Activated naive CD4-positive, alpha-beta T cell treated with anti-CD3 and anti-CD28 coated beads, Interleukin-2, amount 50 U/mL, for 24 hours (primary cell): ENCODE data around the gene CD207.
"Not testable (repeated sequence)": the region's sequence is repeated elsewhere in the genome, so short reads cannot be mapped to it uniquely, and the experiment has no call there.

ENCODE experiments used
- H3K27ac Mint-ChIP-seq: one replicate; pipeline ENCODE4 v1.8.0; 2021; ENCODE audit warnings: mild to moderate bottlenecking, mixed read lengths
- H3K27me3 Mint-ChIP-seq: one replicate; pipeline ENCODE4 v1.8.0; 2021; ENCODE audit warnings: mixed read lengths
- H3K36me3 Mint-ChIP-seq: one replicate; pipeline ENCODE4 v1.8.0; 2021; ENCODE audit warnings: mixed read lengths
- H3K4me1 Mint-ChIP-seq: one replicate; pipeline ENCODE4 v1.8.0; 2021; ENCODE audit warnings: mixed read lengths
- H3K4me3 Mint-ChIP-seq: one replicate; pipeline ENCODE4 v1.8.0; 2021; ENCODE audit warnings: mild to moderate bottlenecking, mixed read lengths
- H3K9me3 Mint-ChIP-seq: one replicate; pipeline ENCODE4 v1.8.0; 2021; ENCODE audit warnings: mixed read lengths

CD207 gene

DNA sequence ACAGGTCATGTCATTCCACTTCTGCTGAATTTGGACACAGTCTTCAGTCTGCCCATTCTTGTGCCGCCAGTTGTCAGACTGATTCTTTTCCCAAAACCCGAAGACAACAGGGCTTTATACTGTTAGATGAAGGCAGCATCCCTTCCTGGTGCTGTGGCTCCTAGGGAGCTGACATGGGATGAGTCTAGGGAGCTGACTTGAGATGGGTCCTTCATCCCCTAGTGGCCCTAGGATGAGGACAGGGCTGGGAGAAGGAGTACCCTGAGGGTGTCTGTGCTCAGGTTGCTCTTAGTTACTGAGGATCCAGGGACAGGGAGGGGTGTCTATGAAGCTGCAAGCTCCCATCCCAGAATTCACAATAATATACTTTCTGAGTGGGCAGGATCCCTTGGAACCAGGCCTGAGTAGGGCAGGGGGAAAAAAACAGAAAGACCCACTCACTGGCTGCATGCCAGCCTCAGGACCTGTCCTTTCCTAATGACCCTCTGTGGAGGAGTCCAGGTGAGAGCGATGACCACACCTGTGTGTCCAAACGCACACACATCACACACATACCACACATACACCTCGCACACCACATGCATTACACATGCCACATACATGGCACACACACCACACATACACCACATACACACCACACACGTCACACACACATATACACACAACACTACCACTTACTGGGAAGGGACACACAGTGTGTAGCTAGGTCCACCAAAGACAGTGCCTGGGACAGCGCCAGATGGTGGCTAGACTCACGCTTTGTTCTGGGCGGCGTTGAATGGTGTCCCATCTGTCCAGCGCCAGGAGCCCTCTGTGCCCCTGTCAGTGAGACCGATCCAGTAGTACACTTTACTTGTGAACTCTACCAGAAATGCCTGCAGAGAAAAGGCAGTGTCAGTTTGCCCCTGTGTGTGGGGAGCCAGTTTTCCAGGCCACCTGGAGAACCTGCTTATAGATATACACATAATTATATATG lies 26.3 kb downstream of the CD207 start:
- Mint-ChIP-seq H3K4me3 (no peak overlapping the region), H3K27ac (no peak overlapping the region), H3K36me3 (no peaks in the 10 kb centered on the region), H3K9me3 (no peaks in the 10 kb centered on the region), H3K4me1 (no peaks in the 10 kb centered on the region), H3K27me3 (no peaks in the 10 kb centered on the region)

DNA sequence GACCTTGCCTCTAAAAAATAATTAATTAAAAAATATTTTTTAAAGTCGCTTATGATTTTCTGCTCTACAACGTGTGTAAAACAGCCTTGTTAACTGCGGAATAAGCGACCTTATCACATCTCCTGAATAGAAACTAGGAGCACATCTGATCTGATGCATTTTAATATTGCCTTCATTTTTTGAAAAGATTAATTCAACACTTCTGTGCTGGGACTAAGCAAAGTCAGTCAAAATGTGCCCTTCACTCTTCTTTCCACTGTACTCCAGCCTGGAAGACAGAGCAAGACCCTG lies 27.8 kb downstream of the CD207 start:
- no peaks in the 10 kb centered on the region for H3K9me3 Mint-ChIP-seq
- H3K27ac Mint-ChIP-seq: no peak overlapping the region
- no peaks in the 10 kb centered on the region for H3K27me3 Mint-ChIP-seq
- no peak overlapping the region for H3K4me3 Mint-ChIP-seq
- no peaks in the 10 kb centered on the region for H3K4me1 Mint-ChIP-seq
- H3K36me3 Mint-ChIP-seq: no peaks in the 10 kb centered on the region

DNA sequence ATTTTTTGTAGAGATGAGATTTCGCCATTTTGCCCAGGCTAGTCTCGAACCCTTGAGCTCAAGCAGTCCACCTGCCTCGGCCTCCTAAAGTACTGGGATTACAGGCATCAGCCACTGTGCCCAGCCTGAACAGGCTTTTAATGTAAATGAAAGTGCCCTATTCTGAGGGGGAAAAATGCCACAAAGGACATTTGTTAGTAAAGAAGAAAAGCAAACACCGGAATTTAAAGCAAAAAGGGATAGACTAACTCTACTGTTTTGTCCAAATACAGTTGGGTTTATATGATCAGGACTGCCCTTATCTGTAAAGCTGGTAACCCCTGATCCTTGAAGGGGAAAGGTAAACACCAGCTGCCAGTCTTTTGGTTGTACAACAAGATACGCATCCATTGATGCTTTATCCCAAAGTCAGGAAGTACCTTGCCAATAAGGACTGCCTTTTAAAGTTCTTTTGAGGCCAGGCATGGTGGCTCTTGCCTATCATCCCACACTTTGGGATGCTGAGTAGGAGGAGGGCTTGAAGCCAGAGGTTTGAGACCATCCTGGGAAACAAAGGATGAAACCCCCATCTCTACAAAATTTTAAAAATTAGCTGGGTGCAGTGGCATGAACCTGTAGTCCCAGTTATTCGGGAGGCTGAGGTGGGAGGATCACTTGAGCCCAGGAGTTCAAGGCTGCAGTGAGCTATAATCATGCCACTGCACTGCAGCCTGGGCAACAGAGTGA lies 28.4 kb downstream of the CD207 start:
- Mint-ChIP-seq H3K9me3 (no peaks in the 10 kb centered on the region), H3K4me3 (no peak overlapping the region)

DNA sequence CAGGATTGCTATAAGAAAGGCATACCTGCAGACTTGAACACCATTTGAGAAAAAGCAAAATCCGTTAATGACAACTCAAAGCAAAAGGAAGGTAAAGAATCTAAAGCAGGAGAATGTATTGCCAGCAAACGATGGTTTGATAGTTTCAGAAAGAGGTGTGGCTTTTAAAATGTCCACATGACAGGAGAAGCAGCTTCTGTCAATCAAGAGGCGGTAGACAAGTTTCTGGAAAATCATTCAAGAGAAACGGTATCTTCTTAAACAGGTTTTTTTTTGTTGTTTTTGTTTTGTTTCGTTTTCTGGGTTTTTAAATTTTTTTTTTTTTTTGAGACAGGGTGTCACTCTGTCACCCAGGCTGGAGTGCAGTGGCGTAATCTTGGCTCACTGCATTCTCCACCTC lies 29.0 kb downstream of the CD207 start:
- Mint-ChIP-seq H3K36me3 (no peaks in the 10 kb centered on the region), H3K4me1 (no peaks in the 10 kb centered on the region), H3K4me3 (no peak overlapping the region), H3K27me3 (no peaks in the 10 kb centered on the region), H3K9me3 (no peaks in the 10 kb centered on the region), H3K27ac (no peak overlapping the region)

More for the DNA sequence above, 28.4 kb downstream of the CD207 start:
- Mint-ChIP-seq H3K27me3 (no peaks in the 10 kb centered on the region), H3K27ac (no peak overlapping the region), H3K4me1 (no peaks in the 10 kb centered on the region), H3K36me3 (no peaks in the 10 kb centered on the region)

DNA sequence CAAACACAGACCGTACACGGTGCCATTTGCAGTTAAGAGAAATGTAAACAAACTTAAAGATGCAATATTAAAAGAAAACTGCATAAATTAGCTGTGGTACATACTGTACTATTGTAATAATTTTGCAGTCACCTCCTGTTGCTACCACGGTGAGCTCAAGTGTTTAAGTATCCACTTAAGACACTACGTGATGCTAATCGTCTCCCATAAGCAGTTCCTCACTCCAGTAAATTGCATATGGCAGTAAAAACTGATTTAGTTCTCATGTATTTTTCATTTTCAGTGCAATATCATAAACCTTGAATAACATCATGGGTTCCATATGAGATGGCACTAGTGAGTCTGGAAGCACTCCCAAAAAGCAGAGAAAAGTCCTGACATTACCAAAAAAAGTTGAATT lies 29.6 kb downstream of the CD207 start:
- no peaks in the 10 kb centered on the region for H3K9me3 Mint-ChIP-seq
- H3K27me3 Mint-ChIP-seq: no peaks in the 10 kb centered on the region
- no peak overlapping the region for H3K27ac Mint-ChIP-seq
- no peak overlapping the region for H3K4me3 Mint-ChIP-seq
- no peaks in the 10 kb centered on the region for H3K36me3 Mint-ChIP-seq
- H3K4me1 Mint-ChIP-seq: no peaks in the 10 kb centered on the region

DNA sequence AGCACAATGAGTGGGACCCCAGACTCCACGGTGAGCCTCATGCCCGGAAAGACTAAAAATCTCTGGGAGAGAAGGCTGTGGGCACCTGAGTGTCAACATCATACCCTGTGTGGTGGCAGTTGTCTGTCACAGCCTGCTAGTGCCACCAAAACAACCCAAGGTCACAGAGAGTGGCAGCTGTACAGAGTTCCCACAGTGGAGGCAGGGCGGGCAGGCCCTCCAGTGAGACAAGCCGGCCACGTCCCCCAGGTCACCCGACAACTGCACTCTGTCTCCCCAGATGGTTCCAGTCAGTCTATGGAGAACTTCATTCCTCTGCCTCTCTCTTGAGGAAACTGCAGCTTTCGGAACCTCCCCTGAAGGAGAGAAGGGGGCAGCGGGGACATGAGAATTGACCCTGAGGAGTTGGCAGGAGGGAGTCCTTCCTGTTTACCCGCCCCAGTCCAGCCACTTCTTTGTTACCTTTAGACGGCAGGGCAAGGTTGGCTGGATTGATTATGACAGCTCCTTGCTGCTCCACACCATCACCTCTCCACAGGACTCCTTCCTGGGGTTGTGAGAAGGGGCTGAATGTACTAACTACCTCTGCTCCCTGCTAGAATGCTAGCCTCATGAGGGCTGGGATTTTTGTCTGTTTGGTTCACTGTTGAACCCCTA lies 33.9 kb downstream of the CD207 start:
- peaks cover 7% of the 10 kb centered on the region for H3K9me3 Mint-ChIP-seq
- H3K4me3 Mint-ChIP-seq: no peak overlapping the region
- no peaks in the 10 kb centered on the region for H3K4me1 Mint-ChIP-seq

DNA sequence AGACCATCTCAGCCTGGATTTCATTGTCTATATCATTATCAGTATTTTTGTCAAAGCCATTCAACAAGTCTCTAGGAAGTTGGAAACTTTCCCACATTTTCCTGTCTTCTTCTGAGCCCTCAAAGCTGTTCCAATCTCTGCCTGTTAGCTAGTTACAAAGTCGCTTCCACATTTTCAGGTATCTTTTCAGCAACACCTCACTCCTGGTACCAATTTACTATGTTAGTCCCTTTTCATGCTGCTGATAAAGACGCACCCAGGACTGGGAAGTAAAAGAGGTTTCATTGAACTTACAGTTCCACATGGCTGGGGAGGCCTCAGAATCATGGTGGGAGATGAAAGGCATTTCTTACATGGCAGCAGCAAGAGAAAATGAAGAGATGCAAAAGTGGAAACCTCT lies 35.9 kb downstream of the CD207 start:
- Mint-ChIP-seq H3K9me3 (peaks cover 7% of the 10 kb centered on the region), H3K27ac (no peak overlapping the region)

More for the DNA sequence above, 33.9 kb downstream of the CD207 start:
- Mint-ChIP-seq H3K27ac (no peak overlapping the region), H3K36me3 (no peaks in the 10 kb centered on the region), H3K27me3 (peaks cover 2% of the 10 kb centered on the region)

DNA sequence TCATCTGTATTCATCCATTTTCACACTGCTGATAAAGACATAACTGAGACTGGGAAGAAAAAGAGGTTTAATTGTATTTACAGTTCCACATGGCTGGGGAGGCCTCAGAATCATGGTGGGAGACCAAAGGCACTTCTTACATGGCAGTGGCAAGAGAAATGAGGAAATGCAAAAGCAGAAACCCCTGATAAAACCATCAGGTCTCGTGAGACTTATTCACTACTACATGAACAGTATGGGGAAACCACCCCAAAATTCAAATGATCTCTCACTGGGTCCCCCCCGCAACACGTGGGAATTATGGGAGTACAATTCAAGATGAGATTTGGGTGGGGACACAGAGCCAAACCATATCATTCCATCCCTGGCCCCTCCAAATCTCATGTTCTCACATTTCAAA lies 37.6 kb downstream of the CD207 start:
- not testable (repeated sequence) for H3K36me3 Mint-ChIP-seq, H3K4me3 Mint-ChIP-seq, H3K4me1 Mint-ChIP-seq, H3K27ac Mint-ChIP-seq, H3K9me3 Mint-ChIP-seq, H3K27me3 Mint-ChIP-seq

More for the DNA sequence above, 35.9 kb downstream of the CD207 start:
- H3K36me3 Mint-ChIP-seq: no peaks in the 10 kb centered on the region
- no peak overlapping the region for H3K4me3 Mint-ChIP-seq
- no peaks in the 10 kb centered on the region for H3K4me1 Mint-ChIP-seq
- peaks cover 2% of the 10 kb centered on the region for H3K27me3 Mint-ChIP-seq

DNA sequence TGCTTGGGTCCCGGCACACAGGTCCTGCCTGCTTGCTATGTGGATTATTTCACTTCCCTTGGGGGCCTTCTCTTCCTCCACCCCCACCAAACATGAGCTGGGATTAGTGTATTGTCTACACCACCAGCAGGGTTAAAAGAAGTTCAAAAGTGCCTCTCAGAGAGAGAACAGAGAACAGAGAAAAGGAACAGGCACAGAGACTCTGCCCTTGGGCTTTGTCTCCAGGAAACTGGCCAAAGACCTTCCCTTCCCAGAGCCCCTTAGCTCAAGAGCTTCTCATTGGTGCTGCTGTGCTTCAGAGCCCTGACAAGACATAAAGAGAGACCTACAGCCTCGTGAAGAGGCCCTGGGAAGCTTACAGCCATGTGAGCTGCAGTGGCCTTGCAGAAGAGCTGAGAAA lies 38.1 kb downstream of the CD207 start:
- Mint-ChIP-seq H3K36me3 (no peaks in the 10 kb centered on the region), H3K27ac (no peak overlapping the region), H3K27me3 (peaks cover 7% of the 10 kb centered on the region), H3K9me3 (peaks cover 7% of the 10 kb centered on the region), H3K4me3 (no peak overlapping the region), H3K4me1 (no peaks in the 10 kb centered on the region)

DNA sequence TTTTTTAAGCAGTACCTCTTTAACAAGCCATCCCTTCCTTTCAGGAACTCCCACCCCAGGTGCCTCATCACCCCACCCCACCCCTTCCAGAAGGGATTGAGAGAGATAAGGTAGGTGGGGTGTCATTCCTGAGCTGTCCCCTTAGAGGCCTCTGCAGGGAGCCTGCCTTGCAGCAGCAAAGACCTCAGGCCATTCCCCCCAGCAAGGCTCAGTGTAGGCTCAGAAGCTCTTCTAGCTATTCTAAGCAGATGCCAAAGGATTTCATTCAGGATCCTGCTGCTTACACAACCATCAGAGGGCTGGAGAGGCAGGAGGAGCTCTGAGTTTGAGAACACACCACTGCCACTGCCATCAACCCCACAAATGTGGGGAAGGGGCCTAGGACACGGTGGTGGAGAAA lies 39.4 kb downstream of the CD207 start:
- no peaks in the 10 kb centered on the region for H3K36me3 Mint-ChIP-seq
- H3K4me1 Mint-ChIP-seq: no peaks in the 10 kb centered on the region
- peaks cover 7% of the 10 kb centered on the region for H3K9me3 Mint-ChIP-seq
- H3K27ac Mint-ChIP-seq: no peak overlapping the region
- no peak overlapping the region for H3K4me3 Mint-ChIP-seq
- peaks cover 15% of the 10 kb centered on the region for H3K27me3 Mint-ChIP-seq

DNA sequence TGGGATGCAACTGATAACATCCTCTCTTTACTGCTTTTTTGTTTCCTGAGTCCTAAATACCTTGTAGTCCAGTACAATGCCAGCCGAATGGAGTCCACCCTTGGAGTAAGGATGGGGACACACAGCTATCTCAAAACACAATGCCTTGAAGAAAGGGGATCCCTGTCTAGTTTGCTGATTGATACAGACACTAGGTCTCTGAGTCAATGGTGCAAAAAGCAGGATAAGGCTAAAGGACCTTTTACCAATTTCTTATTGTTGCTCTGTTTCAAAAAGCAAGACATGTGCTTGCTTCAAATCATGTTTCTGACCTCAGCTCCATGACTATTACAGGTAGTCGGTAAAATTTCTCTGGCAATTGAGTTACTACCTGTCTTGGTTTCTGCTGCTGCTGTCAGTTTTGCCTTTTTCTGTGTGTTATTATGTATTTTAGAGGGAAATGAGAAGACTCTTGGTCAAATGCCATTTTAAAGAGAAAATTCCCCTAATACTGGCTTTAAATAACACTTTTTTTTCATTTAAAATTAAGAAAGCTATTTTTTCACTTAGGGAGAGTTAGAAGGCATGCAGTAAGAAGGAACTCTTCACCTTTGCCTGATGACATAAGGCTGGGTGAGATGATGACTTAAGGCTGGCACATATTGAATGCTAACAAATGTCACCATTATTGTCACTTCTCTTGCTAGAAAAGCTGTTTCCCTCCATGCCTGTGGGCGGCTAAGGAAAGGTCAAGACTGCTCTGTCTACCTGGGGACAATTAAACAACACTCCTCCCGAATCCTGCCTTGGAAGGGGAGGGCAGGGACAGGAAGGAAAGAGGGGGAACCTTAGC lies 40.2 kb downstream of the CD207 start:
- Mint-ChIP-seq H3K27ac (no peak overlapping the region), H3K36me3 (no peaks in the 10 kb centered on the region), H3K27me3 (peaks cover 20% of the 10 kb centered on the region), H3K9me3 (peaks cover 7% of the 10 kb centered on the region), H3K4me1 (peaks cover 3% of the 10 kb centered on the region), H3K4me3 (no peak overlapping the region)

DNA sequence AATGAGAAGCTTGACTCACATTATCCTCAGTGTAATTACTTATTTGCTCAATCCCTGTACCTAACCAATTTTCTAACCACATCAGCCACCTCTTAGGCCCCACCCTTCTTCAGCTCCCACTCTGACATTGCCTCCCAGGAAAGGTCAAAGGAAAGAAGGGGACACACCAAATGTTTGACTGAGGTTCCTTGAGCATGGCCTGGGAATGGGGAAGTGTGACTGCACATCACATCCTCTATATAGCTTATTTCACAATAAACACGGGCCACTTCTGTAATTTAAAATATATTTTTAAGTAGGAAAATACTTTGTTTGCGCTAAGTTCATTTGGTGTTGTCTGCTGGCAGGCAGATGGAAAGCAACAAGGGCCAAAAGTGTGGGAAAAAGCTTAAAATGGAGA lies 42.2 kb downstream of the CD207 start:
- H3K4me3 Mint-ChIP-seq: no peak overlapping the region
- peaks cover 24% of the 10 kb centered on the region for H3K27me3 Mint-ChIP-seq
- no peaks in the 10 kb centered on the region for H3K9me3 Mint-ChIP-seq
- H3K36me3 Mint-ChIP-seq: no peaks in the 10 kb centered on the region
- H3K4me1 Mint-ChIP-seq: peaks cover 10% of the 10 kb centered on the region
- no peak overlapping the region for H3K27ac Mint-ChIP-seq

DNA sequence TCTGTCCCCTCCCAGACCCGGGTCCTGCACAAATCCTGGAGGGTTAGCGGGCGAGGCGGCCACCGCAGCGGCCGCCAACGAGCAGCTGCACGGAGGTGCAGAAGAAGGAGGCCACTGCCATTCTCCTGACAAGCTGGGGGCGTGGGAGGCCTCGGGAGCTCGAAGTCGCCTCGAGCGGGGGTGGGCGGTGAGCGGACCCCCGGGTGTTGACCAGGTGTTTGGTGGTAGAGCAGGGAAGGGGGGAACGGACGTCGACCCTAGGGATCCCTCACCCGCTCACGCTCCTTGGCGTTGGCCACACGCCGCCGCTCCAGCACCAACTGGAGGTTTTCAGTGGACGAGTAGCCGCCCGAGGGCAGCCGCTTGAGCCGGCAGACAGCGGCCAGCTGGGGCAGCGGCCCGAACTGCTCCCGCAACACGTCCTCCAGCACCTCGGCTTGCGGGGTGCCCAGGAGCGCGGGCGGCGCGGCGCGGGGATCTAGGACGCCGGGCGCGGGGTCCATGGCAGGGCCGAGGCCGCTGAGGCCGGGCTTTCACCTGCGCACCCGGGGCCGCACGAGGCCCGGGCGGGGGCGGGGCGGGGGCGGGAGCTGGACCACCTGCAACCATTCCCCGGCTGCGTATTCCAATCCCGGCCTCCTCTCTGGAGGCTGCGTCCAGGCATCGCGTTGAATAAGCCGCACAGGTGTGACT lies 45.3 kb downstream of the CD207 start, which contains the start of gene FIGLA:
FIGLA (minus strand) TSS at position 508 of the 693 bp plus-strand sequence; CDS start at position 503, 5 bp downstream.
- H3K4me1 Mint-ChIP-seq: peaks cover 17% of the 10 kb centered on the region
- peak within 1 kb of the TSS; percentile 14 for H3K27ac Mint-ChIP-seq
- H3K4me3 Mint-ChIP-seq: peak within 1 kb of the TSS; percentile 86
- no peaks in the 10 kb centered on the region for H3K9me3 Mint-ChIP-seq
- H3K27me3 Mint-ChIP-seq: peaks cover 39% of the 10 kb centered on the region
- H3K36me3 Mint-ChIP-seq: peaks cover 3% of the 10 kb centered on the region

DNA sequence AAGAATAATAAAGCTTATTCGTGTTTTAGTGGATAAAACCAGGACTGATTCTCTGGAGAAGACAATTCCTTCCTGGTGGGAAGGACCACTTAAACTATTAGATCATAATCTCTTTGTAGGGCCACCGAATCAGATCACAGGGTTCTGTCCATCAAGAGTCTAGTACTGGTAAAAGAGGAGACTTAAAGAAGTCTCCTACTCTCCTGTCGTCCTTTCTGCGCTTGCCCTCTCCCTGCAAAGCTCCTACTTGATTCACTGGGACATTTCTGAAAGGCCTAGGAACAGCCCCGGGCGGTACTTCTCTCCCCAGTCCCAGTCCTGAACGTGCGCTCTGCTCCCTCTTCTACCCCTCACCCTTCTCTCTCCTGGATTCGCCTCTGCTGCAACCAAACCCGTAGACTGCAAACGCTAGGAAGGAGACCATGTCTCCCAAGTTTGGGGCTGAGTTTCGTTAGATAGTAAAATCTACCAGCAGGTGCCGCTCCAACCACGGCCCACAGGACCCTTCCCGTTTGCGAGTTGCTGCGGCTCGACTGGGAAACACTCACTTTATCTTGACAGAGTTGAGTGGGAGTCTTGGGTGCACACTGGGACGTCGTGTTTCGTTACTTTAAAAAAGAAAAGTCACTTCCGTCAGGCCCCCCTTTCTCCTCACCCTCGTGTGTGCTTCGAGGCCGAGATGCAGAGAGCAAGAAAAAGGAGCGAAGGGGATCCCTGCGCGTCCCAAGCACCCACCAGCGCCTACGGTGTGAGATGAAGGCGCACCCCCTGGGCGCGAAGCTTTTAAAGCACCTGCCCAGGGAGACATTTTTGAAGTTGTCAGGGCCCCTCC lies 46.1 kb downstream of the CD207 start:
- peaks cover 20% of the 10 kb centered on the region for H3K4me1 Mint-ChIP-seq
- no peaks in the 10 kb centered on the region for H3K9me3 Mint-ChIP-seq
- peaks cover 39% of the 10 kb centered on the region for H3K27me3 Mint-ChIP-seq
- peak overlapping the region; percentile 9 for H3K27ac Mint-ChIP-seq
- H3K36me3 Mint-ChIP-seq: peaks cover 3% of the 10 kb centered on the region
- H3K4me3 Mint-ChIP-seq: peak overlapping the region; percentile 86
